Naive B cell (primary cell): ENCODE results near the gene BUD13. TPM values are rescaled to one million over a fixed set of nuclear protein-coding genes. Genes with fewer than 3 reads are reported as not detected.
"Not testable (repeated sequence)": the region's sequence is repeated elsewhere in the genome, so short reads cannot be mapped to it uniquely, and the experiment has no call there.

ENCODE experiments used
- ATAC-seq, 2 donors: fragments of 150-1000 bp; cut with Tn5 transposase; 2 replicates each; pipeline ENCODE4 v1.10.0; 2021; ENCODE audit warnings: low read depth in 2 of 2, mild to moderate bottlenecking in 2 of 2, moderate library complexity in 2 of 2
- DNase-seq: peaks from one replicate; pipeline ENCODE4 v3.0.0; 2022
- H3K27ac Mint-ChIP-seq, 6 donors: one replicate each; pipeline ENCODE4 v1.8.0; 2020 to 2022; ENCODE audit warnings: mild to moderate bottlenecking in 6 of 6, mixed read lengths in 6 of 6, moderate library complexity in 5 of 6, inconsistent platforms in 2 of 6
- H3K27me3 Mint-ChIP-seq, 3 donors: one replicate each; pipeline ENCODE4 v1.8.0; 2021 to 2022; ENCODE audit warnings: mixed read lengths in 3 of 3, mild to moderate bottlenecking in 1 of 3
- H3K36me3 Mint-ChIP-seq, 2 donors: one replicate each; pipeline ENCODE4 v1.8.0; 2020 to 2022; ENCODE audit warnings: mixed read lengths in 2 of 2, inconsistent platforms in 1 of 2, mild to moderate bottlenecking in 1 of 2
- H3K4me1 Mint-ChIP-seq, 3 donors: one replicate each; pipeline ENCODE4 v1.8.0; 2020 to 2022; ENCODE audit warnings: mixed read lengths in 3 of 3, inconsistent platforms in 1 of 3, mild to moderate bottlenecking in 1 of 3, moderate library complexity in 1 of 3
- H3K4me3 Mint-ChIP-seq, 8 donors: one replicate each; pipeline ENCODE4 v1.8.0; 2020 to 2022; ENCODE audit warnings: mild to moderate bottlenecking in 8 of 8, mixed read lengths in 8 of 8, moderate library complexity in 8 of 8, inconsistent platforms in 2 of 8
- H3K9me3 Mint-ChIP-seq, 7 donors: one replicate each; pipeline ENCODE4 v1.8.0; 2020 to 2022; ENCODE audit warnings: mixed read lengths in 7 of 7, mild to moderate bottlenecking in 5 of 7, inconsistent platforms in 2 of 7, moderate library complexity in 1 of 7
- polyA plus RNA-seq, 6 donors: library from polyadenylated mRNA; unstranded; fragments of 300-500 nt; fragmentation: Illumina TruSeq; gene quantifications; one replicate each; pipeline ENCODE4 v1.2.3, GENCODE V29; 2021; ENCODE audit warnings: low read depth in 6 of 6

Gene BUD13
- polyA plus RNA-seq, 6 donors from 2014 or later, result 5.0 to 17.7 (median 13.6) TPM

GRCh38 chr11:116771935-116772334, 852 bp downstream of the BUD13 start:
- peaks cover 0 to 6% of the 10 kb centered on the region in 2 donors for H3K36me3 Mint-ChIP-seq
- no peak for DNase-seq
- peak overlapping the region; percentile 94 to 100 (median 99) for H3K4me3 Mint-ChIP-seq
- no peak for ATAC-seq
- H3K27ac Mint-ChIP-seq, result peak overlapping the region in 4 of 6 donors; percentile 98 to 100 (median 99)
- H3K9me3 Mint-ChIP-seq, result no peaks in the 10 kb centered on the region
- peaks cover 26 to 36% (median 32%) of the 10 kb centered on the region in 3 donors for H3K4me1 Mint-ChIP-seq
- no peaks in the 10 kb centered on the region for H3K27me3 Mint-ChIP-seq

DNA sequence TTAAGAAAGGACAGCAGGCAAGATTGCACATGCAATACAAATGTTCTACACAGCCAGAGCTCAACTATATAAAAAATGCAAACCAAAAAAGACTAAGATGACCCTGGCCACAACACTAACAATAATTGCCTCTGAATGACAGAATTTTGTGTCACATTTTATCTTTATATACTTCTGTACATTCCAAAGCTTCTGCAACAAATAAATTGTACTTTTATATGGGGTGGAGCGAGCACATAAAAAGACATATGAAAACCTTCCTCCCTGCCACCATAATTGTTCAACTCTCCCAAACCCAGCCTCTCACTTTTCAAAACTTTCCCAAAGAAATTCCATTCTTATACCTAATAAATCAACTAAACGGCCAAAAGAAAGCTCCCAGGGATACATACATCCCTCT, 10.7 kb downstream of the BUD13 start:
- Mint-ChIP-seq H3K9me3 (no peaks in the 10 kb centered on the region), H3K4me1 (no peaks in the 10 kb centered on the region), H3K27ac (no peak overlapping the region), H3K4me3 (no peak overlapping the region), H3K36me3 (peaks cover 12 to 35% of the 10 kb centered on the region in 2 donors), H3K27me3 (no peaks in the 10 kb centered on the region)
- no peak for ATAC-seq
- no peak for DNase-seq

- not testable (repeated sequence) for H3K27me3 Mint-ChIP-seq, ATAC-seq, H3K9me3 Mint-ChIP-seq, H3K4me1 Mint-ChIP-seq, H3K27ac Mint-ChIP-seq, DNase-seq
- H3K36me3 Mint-ChIP-seq, result peaks cover 19 to 38% of the 10 kb centered on the region in 2 donors
- peak overlapping the region in 1 of 8 donors; percentile 9 for H3K4me3 Mint-ChIP-seq
Observed at GRCh38 chr11:116756044-116756443, 16.7 kb downstream of the BUD13 start.

GRCh38 chr11:116750070-116750718, 22.6 kb downstream of the BUD13 start:
- Mint-ChIP-seq H3K27me3 (no peaks in the 10 kb centered on the region), H3K9me3 (no peaks in the 10 kb centered on the region), H3K4me3 (no peak overlapping the region), H3K4me1 (no peaks in the 10 kb centered on the region), H3K27ac (no peak overlapping the region), H3K36me3 (peaks cover 8 to 23% of the 10 kb centered on the region in 2 donors)
- ATAC-seq (no peak), DNase-seq (no peak)

GRCh38 chr11:116742104-116742503, 30.7 kb downstream of the BUD13 start:
- H3K4me1 Mint-ChIP-seq, result no peaks in the 10 kb centered on the region
- no peaks in the 10 kb centered on the region for H3K27me3 Mint-ChIP-seq
- H3K4me3 Mint-ChIP-seq, result no peak overlapping the region
- H3K9me3 Mint-ChIP-seq, result no peaks in the 10 kb centered on the region
- peaks cover 0 to 5% of the 10 kb centered on the region in 2 donors for H3K36me3 Mint-ChIP-seq
- DNase-seq, result no peak
- peak overlapping the region in 1 of 6 donors; percentile 43 for H3K27ac Mint-ChIP-seq
- ATAC-seq, result no peak

GRCh38 chr11:116740741-116741140, 32.0 kb downstream of the BUD13 start:
- DNase-seq (no peak), ATAC-seq (no peak)
- Mint-ChIP-seq H3K27me3 (no peaks in the 10 kb centered on the region), H3K27ac (peak overlapping the region in 1 of 6 donors; percentile 59), H3K36me3 (no peaks in the 10 kb centered on the region), H3K4me3 (no peak overlapping the region), H3K4me1 (no peaks in the 10 kb centered on the region), H3K9me3 (no peaks in the 10 kb centered on the region)

- ATAC-seq (no peak), DNase-seq (no peak)
- H3K4me3 Mint-ChIP-seq, result no peak overlapping the region
- peaks cover 2% of the 10 kb centered on the region in 3 donors for H3K4me1 Mint-ChIP-seq
- no peaks in the 10 kb centered on the region for H3K27me3 Mint-ChIP-seq
- no peaks in the 10 kb centered on the region for H3K36me3 Mint-ChIP-seq
- H3K27ac Mint-ChIP-seq, result peak overlapping the region in 2 of 6 donors; percentile 3 to 79
- no peaks in the 10 kb centered on the region for H3K9me3 Mint-ChIP-seq
Observed at GRCh38 chr11:116738975-116739374, 33.8 kb downstream of the BUD13 start.

DNA sequence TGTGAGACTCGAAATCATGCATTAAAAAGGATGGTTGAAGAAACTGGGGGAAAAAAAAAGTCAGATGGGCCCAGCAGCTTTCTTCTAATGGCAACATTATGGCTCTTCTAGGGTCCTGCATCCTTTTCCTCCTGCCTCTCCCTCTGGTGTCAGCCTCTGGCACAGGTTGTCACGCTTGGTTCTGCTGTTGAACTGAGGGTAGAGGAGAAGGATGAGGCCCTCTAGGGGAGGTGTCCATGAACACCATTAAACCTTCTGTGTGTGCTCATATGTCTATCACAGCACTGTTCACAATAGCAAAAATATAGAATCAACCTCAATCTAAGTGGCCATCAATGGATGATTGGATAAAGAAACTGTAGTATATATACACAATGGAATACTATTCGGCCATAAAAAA, 36.0 kb downstream of the BUD13 start:
- H3K4me1 Mint-ChIP-seq, result peaks cover 12 to 19% (median 16%) of the 10 kb centered on the region in 3 donors
- no peaks in the 10 kb centered on the region for H3K27me3 Mint-ChIP-seq
- H3K4me3 Mint-ChIP-seq, result no peak overlapping the region
- H3K27ac Mint-ChIP-seq, result no peak overlapping the region
- no peak for DNase-seq
- no peaks in the 10 kb centered on the region for H3K9me3 Mint-ChIP-seq
- ATAC-seq, result no peak
- no peaks in the 10 kb centered on the region for H3K36me3 Mint-ChIP-seq

DNA sequence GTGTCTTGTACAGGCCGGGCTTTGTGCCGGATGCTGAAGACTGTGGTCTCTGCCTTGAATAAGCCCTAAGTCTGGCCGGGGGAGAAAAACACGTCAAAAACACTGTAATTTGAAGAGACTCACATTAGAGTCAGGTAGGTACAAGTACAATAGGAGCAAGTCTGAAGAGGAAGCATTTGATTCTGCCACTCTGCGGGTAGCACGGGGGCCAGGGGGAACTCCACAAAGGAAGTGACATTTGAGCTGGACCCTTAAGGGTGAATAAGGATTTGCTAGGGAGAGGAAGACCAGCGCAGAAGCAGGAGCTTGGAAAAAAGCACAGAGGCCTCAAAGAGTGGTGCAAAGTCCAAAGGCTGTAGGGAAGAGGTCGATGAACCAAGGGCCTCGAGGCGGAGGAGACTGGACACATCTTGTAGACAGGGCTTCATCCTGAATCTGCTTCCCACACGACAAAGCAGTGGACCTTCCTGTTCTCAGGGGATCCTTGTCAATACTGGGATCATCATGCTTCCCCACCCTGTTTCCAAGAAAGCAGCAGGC, 38.7 kb downstream of the BUD13 start:
- peaks cover 12 to 19% (median 16%) of the 10 kb centered on the region in 3 donors for H3K4me1 Mint-ChIP-seq
- no peaks in the 10 kb centered on the region for H3K36me3 Mint-ChIP-seq
- peak overlapping the region in 2 of 6 donors; percentile 75 to 82 for H3K27ac Mint-ChIP-seq
- ATAC-seq, result peak; percentile 34 to 45
- no peak for DNase-seq
- H3K9me3 Mint-ChIP-seq, result no peaks in the 10 kb centered on the region
- no peaks in the 10 kb centered on the region for H3K27me3 Mint-ChIP-seq
- H3K4me3 Mint-ChIP-seq, result peak overlapping the region in 1 of 8 donors; percentile 18

DNA sequence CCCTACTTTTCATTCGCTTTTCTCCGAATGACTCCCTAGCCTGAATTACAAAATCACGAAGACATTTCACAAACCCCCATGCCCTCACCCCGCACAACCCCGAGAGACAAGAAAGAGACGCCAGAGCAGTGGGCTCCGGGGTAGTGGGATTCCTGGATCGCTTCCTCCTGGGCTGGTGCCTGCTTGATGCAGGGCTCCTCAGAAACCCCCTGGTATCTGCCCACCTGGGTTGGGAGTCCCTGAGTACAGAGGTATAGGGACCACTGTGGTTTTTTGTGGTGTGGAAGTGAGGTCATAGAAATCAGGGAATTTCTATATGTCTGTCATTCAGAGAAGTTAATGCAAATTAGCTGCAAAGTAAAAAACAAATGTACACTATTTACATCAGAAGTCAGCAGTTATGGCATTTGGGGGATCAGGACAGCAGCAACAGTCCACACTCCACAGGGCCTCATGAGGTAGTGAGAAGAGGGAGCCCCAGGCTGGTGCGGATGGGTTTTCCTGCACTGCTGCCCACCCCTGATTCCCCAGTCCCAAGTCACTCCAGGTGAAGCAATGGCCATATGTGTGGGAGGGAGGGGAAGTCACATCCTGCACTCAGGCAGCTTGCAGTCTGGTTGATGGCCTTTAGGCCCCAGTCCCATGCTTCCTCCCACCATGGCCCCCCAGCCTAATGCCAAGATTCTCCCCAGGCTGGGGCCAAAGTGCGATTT, 39.6 kb downstream of the BUD13 start:
- H3K4me1 Mint-ChIP-seq, result peaks cover 12 to 19% (median 16%) of the 10 kb centered on the region in 3 donors
- ATAC-seq, result peak in 1 of 2 donors; percentile 16
- peak overlapping the region in 2 of 8 donors; percentile 7 to 25 for H3K4me3 Mint-ChIP-seq
- H3K9me3 Mint-ChIP-seq, result no peaks in the 10 kb centered on the region
- H3K27ac Mint-ChIP-seq, result peak overlapping the region in 2 of 6 donors; percentile 84 to 92
- no peaks in the 10 kb centered on the region for H3K36me3 Mint-ChIP-seq
- peaks cover 2 to 5% (median 4%) of the 10 kb centered on the region in 3 donors for H3K27me3 Mint-ChIP-seq
- no peak for DNase-seq

- Mint-ChIP-seq H3K9me3 (no peaks in the 10 kb centered on the region), H3K27me3 (peaks cover 5 to 9% (median 8%) of the 10 kb centered on the region in 3 donors), H3K4me1 (peaks cover 12 to 19% (median 16%) of the 10 kb centered on the region in 3 donors), H3K27ac (peak overlapping the region in 3 of 6 donors; percentile 18 to 92 (median 84)), H3K36me3 (no peaks in the 10 kb centered on the region), H3K4me3 (peak overlapping the region in 2 of 8 donors; percentile 7 to 25)
- peak; percentile 50 to 65 for ATAC-seq
- DNase-seq, result peak; percentile 39
Observed at GRCh38 chr11:116732271-116733042, 40.3 kb downstream of the BUD13 start.

DNA sequence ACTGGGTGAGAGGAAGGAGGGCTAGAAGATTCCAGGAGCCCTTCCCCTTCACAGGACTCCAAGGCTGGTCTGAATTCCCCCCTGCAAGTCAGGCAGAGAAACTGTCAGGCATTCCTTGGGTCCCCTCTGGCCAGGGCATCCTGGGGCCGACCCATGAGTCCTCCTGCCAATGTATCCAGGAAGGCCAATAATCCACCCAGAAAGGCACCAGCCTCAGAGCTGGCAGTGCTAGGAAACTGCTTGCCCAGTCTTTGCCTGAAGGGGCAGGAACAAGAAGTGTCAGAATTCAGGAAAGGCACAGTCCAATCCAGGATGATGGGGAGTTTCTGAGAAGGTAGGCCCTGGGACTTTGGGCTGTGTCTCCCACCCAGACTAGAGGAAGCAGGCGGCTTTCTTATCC, 41.0 kb downstream of the BUD13 start:
- no peak overlapping the region for H3K27ac Mint-ChIP-seq
- no peak for ATAC-seq

DNA sequence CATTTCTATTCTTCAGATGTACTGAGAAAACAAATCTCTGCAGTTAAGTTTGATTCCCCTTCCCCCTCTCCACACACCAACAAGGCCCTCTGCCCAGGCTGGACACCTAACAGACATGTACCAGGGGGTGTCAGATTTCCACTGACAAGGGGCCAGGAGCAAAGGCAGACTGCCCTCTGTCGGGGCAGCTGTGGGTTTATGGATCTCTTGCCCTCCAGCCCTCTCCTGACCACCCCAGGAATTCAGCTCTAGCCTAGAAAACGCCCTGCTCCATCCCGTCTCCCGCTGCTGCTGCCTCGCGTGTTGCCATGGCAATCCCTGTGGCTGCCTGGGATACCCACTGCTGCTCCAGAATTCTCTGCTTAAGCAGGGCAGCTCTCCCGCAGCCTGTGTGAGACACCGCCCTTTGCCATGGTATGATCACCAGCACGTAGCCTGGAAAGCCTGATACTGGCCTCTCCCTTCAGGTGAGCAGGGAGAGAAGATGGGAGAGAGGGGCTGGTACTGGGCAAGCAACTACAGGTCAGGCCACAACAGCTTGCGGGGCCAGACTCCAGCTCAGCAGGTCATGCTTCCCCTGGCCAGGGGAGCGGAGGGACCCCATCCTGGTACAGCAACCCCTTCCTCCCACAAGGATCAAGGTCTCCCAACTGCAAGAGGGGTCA, 41.6 kb downstream of the BUD13 start:
- ATAC-seq (no peak), DNase-seq (no peak)
- Mint-ChIP-seq H3K4me1 (peaks cover 12 to 19% (median 16%) of the 10 kb centered on the region in 3 donors), H3K27ac (peak overlapping the region in 1 of 6 donors; percentile 38), H3K36me3 (no peaks in the 10 kb centered on the region), H3K4me3 (no peak overlapping the region), H3K27me3 (peaks cover 5 to 18% (median 16%) of the 10 kb centered on the region in 3 donors), H3K9me3 (no peaks in the 10 kb centered on the region)

More for the DNA sequence above, 41.0 kb downstream of the BUD13 start:
- no peaks in the 10 kb centered on the region for H3K9me3 Mint-ChIP-seq
- no peaks in the 10 kb centered on the region for H3K36me3 Mint-ChIP-seq
- DNase-seq, result no peak
- H3K4me3 Mint-ChIP-seq, result no peak overlapping the region
- H3K4me1 Mint-ChIP-seq, result peaks cover 12 to 19% (median 16%) of the 10 kb centered on the region in 3 donors
- peaks cover 5 to 12% (median 10%) of the 10 kb centered on the region in 3 donors for H3K27me3 Mint-ChIP-seq
